Colonic mucosa (tissue), 4 donors: ENCODE measurements around the gene FAIM2. TPM values are rescaled to one million over a fixed set of nuclear protein-coding genes. Genes with fewer than 3 reads are reported as not detected.

ENCODE experiments used
- DNase-seq: peaks from one replicate; pipeline ENCODE4 v3.0.0-alpha.2; 2020
- H3K27ac ChIP-seq: fragments of 200-600 bp; one replicate; pipeline ENCODE4 v1.8.0; 2021
- H3K27me3 ChIP-seq: fragments of 200-600 bp; one replicate; pipeline ENCODE4 v1.8.0; 2021
- H3K36me3 ChIP-seq: fragments of 200-600 bp; one replicate; pipeline ENCODE4 v1.8.0; 2021
- H3K4me1 ChIP-seq: fragments of 200-600 bp; one replicate; pipeline ENCODE4 v1.8.0; 2021; ENCODE audit warnings: mild to moderate bottlenecking
- H3K4me3 ChIP-seq: fragments of 200-600 bp; one replicate; pipeline ENCODE4 v1.8.0; 2021
- H3K9ac ChIP-seq, 2 donors: one replicate each; pipeline ENCODE4 v1.7.0; 2013; ENCODE audit warnings: control low read depth in 2 of 2, low read depth in 2 of 2, low read length in 2 of 2
- H3K9me3 ChIP-seq: fragments of 200-600 bp; one replicate; pipeline ENCODE4 v1.8.0; 2021
- CTCF ChIP-seq: fragments of 200-600 bp; IDR thresholded peaks from one replicate; pipeline ENCODE4 v1.8.0; 2022; ENCODE audit warnings: antibody characterized with exemption, mild to moderate bottlenecking
- intact Hi-C: fragments of 100-400 bp; cut with DNase I; formaldehyde crosslinking; loops from one replicate; pipeline ENCODE4 v1.14.1; 2022
- total RNA-seq, 2 donors: library from RNA; stranded (reverse); fragmentation: NEBNext Ultra II Directional in 1 of 2; extraction: Animal tissue kit (Norgen Biotek cat#: 25700) in 1 of 2; gene quantifications; one replicate each; pipeline ENCODE4 v1.2.1, GENCODE V29; 2021
- donor health status: healthy.
- donor health status: DM: no; HTN: no; CAD: no.
- donor health status: DM: no; HTN: no; CAD: no.

The FAIM2 gene
- total RNA-seq, 2 donors from 2014 or later: 2.8 to 3.6 TPM

- intact Hi-C loops: no loop called here
- H3K9me3 ChIP-seq: no peaks in the 10 kb centered on the region
- peaks cover 6% of the 10 kb centered on the region for H3K27me3 ChIP-seq
- H3K4me3 ChIP-seq: no peak overlapping the region
- DNase-seq: no peak
- H3K9ac ChIP-seq: no peak overlapping the region
- TF ChIP-seq CTCF: no peak
- no peak overlapping the region for H3K27ac ChIP-seq
- no peaks in the 10 kb centered on the region for H3K4me1 ChIP-seq
- H3K36me3 ChIP-seq: no peaks in the 10 kb centered on the region
These were observed 375 bp downstream of the FAIM2 start for GRCh38 chr12:49903351-49903699.

GRCh38 chr12:49902399-49903350 is 1.0 kb downstream of the FAIM2 start:
- DNase-seq: no peak
- H3K9me3 ChIP-seq: no peaks in the 10 kb centered on the region
- no peaks in the 10 kb centered on the region for H3K4me1 ChIP-seq
- H3K9ac ChIP-seq: no peak overlapping the region
- intact Hi-C loops: no loop called here
- TF ChIP-seq CTCF: no peak
- peaks cover 6% of the 10 kb centered on the region for H3K27me3 ChIP-seq
- H3K36me3 ChIP-seq: no peaks in the 10 kb centered on the region
- no peak overlapping the region for H3K4me3 ChIP-seq
- H3K27ac ChIP-seq: no peak overlapping the region

- H3K4me1 ChIP-seq: no peaks in the 10 kb centered on the region
- no peaks in the 10 kb centered on the region for H3K36me3 ChIP-seq
- H3K4me3 ChIP-seq: no peak overlapping the region
- H3K27me3 ChIP-seq: peaks cover 6% of the 10 kb centered on the region
- TF ChIP-seq CTCF: no peak
- no peak overlapping the region for H3K9ac ChIP-seq
- no peak for DNase-seq
- no peak overlapping the region for H3K27ac ChIP-seq
- H3K9me3 ChIP-seq: no peaks in the 10 kb centered on the region
- intact Hi-C loops: no loop called here
These were observed 1.7 kb downstream of the FAIM2 start for GRCh38 chr12:49901986-49902385.

GRCh38 chr12:49901026-49901425 is 2.7 kb downstream of the FAIM2 start:
- intact Hi-C loops: no loop called here

GRCh38 chr12:49900371-49900770 is 3.3 kb downstream of the FAIM2 start:
- Histone ChIP-seq H3K9me3 (no peaks in the 10 kb centered on the region), H3K36me3 (no peaks in the 10 kb centered on the region), H3K27me3 (peaks cover 6% of the 10 kb centered on the region), H3K27ac (no peak overlapping the region), H3K4me1 (no peaks in the 10 kb centered on the region), H3K4me3 (no peak overlapping the region), H3K9ac (no peak overlapping the region)
- DNase-seq: no peak
- intact Hi-C loops: no loop called here
- no peak for TF ChIP-seq CTCF

More at GRCh38 chr12:49901026-49901425, 2.7 kb downstream of the FAIM2 start:
- H3K27ac ChIP-seq: no peak overlapping the region
- no peaks in the 10 kb centered on the region for H3K9me3 ChIP-seq
- no peaks in the 10 kb centered on the region for H3K36me3 ChIP-seq
- no peaks in the 10 kb centered on the region for H3K4me1 ChIP-seq
- no peak for TF ChIP-seq CTCF
- peaks cover 6% of the 10 kb centered on the region for H3K27me3 ChIP-seq
- no peak overlapping the region for H3K9ac ChIP-seq
- H3K4me3 ChIP-seq: no peak overlapping the region
- no peak for DNase-seq
